Caki2 (cell line): ENCODE results near the gene PPP2CA. TPM values are rescaled to one million over a fixed set of nuclear protein-coding genes. Genes with fewer than 3 reads are reported as not detected.

Experiments used
- total RNA-seq: library from RNA; depleted of rRNA; stranded (reverse); fragments of >200 nt; shearing (Covaris generic); gene quantifications from 2 replicates; pipeline ENCODE4 v1.2.3, GENCODE V29; 2014; ENCODE audit warnings: low replicate concordance; rRNA removed

Gene PPP2CA
- total RNA-seq, 1 experiment from 2014 or later, result 285 TPM

Other genes with a start within 250 kb of the PPP2CA start
- 569 and 576 TPM in 2 replicates for gene VDAC1, start 221.1 kb downstream of the PPP2CA start, total RNA-seq
- 1.1 and 2.5 TPM in 2 replicates for gene TCF7, start 111.4 kb downstream of the PPP2CA start, total RNA-seq
- 616 and 685 TPM in 2 replicates for gene SKP1, start 49.1 kb downstream of the PPP2CA start, total RNA-seq
- gene CDKL3, start 141.1 kb upstream of the PPP2CA start, total RNA-seq, result 2.0 TPM in 1 of 2 replicates, not detected in the other
- gene UBE2B, start 145.5 kb upstream of the PPP2CA start, total RNA-seq, result 3.9 and 28.7 TPM in 2 replicates
- gene CDKN2AIPNL, start 185.8 kb upstream of the PPP2CA start, total RNA-seq, result 62.5 and 74.1 TPM in 2 replicates